ENCODE results near the gene KDM8.

Gene KDM8

GRCh38 chr16:27224741-27225300 is 21.5 kb downstream of the KDM8 start:
- no peak for TF ChIP-seq CTCF (IDR thresholded peaks at IDR 0.05; ENCODE audit: low read length, missing control alignments)

GRCh38 chr16:27225536-27226360 is 22.4 kb downstream of the KDM8 start:
- TF ChIP-seq CTCF (IDR thresholded peaks at IDR 0.05; ENCODE audit: low read length, missing control alignments): no peak
- no peak for DNase-seq (ENCODE audit: low read depth)
- H3K4me3 ChIP-seq (replicated peaks; ENCODE audit: low read depth, low read length): no peak overlapping the region

More at GRCh38 chr16:27224741-27225300, 21.5 kb downstream of the KDM8 start:
- no peak for DNase-seq (ENCODE audit: low read depth)
- H3K4me3 ChIP-seq (replicated peaks; ENCODE audit: low read depth, low read length): no peak overlapping the region

- TF ChIP-seq CTCF (IDR thresholded peaks at IDR 0.05; ENCODE audit: low read length, missing control alignments): no peak
Measured at GRCh38 chr16:27226476-27226875, 23.1 kb downstream of the KDM8 start.

GRCh38 chr16:27226976-27227705 is 23.8 kb downstream of the KDM8 start:
- no peak for TF ChIP-seq CTCF (IDR thresholded peaks at IDR 0.05; ENCODE audit: low read length, missing control alignments)
- H3K4me3 ChIP-seq (replicated peaks; ENCODE audit: low read depth, low read length): no peak overlapping the region
- no peak for DNase-seq (ENCODE audit: low read depth)

More at GRCh38 chr16:27226476-27226875, 23.1 kb downstream of the KDM8 start:
- no peak overlapping the region for H3K4me3 ChIP-seq (replicated peaks; ENCODE audit: low read depth, low read length)
- DNase-seq (ENCODE audit: low read depth): no peak

GRCh38 chr16:27228045-27228444 is 24.7 kb downstream of the KDM8 start:
- DNase-seq (ENCODE audit: low read depth): no peak
- no peak overlapping the region for H3K4me3 ChIP-seq (replicated peaks; ENCODE audit: low read depth, low read length)
- no peak for TF ChIP-seq CTCF (IDR thresholded peaks at IDR 0.05; ENCODE audit: low read length, missing control alignments)

GRCh38 chr16:27228621-27229501 is 25.5 kb downstream of the KDM8 start:
- no peak for DNase-seq (ENCODE audit: low read depth)
- no peak for TF ChIP-seq CTCF (IDR thresholded peaks at IDR 0.05; ENCODE audit: low read length, missing control alignments)
- no peak overlapping the region for H3K4me3 ChIP-seq (replicated peaks; ENCODE audit: low read depth, low read length)

All from fibroblast of pulmonary artery (primary cell).